SJCRH30 (cell line): ENCODE results near the gene IKZF2. TPM values are rescaled to one million over a fixed set of nuclear protein-coding genes. Genes with fewer than 3 reads are reported as not detected.

Experiments used
- DNase-seq, 2 experiments: peaks; one replicate each; pipeline ENCODE4 v3.0.0-alpha.2; 2015 to 2020
- H3K27ac ChIP-seq: fragments of 250-450 bp; sonication (Bioruptor Pico); 2 replicates; pipeline ENCODE4 v1.5.1; 2020; ENCODE audit warnings: mild to moderate bottlenecking, moderate library complexity
- H3K27me3 ChIP-seq: fragments of 250-450 bp; sonication (Bioruptor Pico); 2 replicates; pipeline ENCODE4 v1.5.1; 2020; ENCODE audit warnings: mild to moderate bottlenecking, moderate library complexity
- H3K36me3 ChIP-seq: fragments of 250-450 bp; sonication (Bioruptor Pico); 2 replicates; pipeline ENCODE4 v1.5.1; 2020; ENCODE audit warnings: mild to moderate bottlenecking, moderate library complexity
- H3K4me1 ChIP-seq: fragments of 250-450 bp; sonication (Bioruptor Pico); 2 replicates; pipeline ENCODE4 v1.5.1; 2020; ENCODE audit warnings: mild to moderate bottlenecking, moderate library complexity
- H3K4me3 ChIP-seq: fragments of 250-450 bp; sonication (Bioruptor Pico); 2 replicates; pipeline ENCODE4 v1.5.1; 2020; ENCODE audit warnings: mild to moderate bottlenecking, moderate library complexity
- H3K9me3 ChIP-seq: fragments of 250-450 bp; sonication (Bioruptor Pico); replicated peaks from 2 replicates; pipeline ENCODE4 v1.5.1; 2020; ENCODE audit warnings: mild to moderate bottlenecking, moderate library complexity
- total RNA-seq: library from RNA; depleted of rRNA; stranded (reverse); fragments of >200 nt; shearing (Covaris generic); gene quantifications from 2 replicates; pipeline ENCODE4 v1.2.3, GENCODE V29; 2014

Gene IKZF2
- total RNA-seq, 1 experiment from 2014 or later: 2.8 TPM

GRCh38 chr2:213091765-213092164, 59.6 kb downstream of the IKZF2 start:
- Histone ChIP-seq H3K27me3 (no peaks in the 10 kb centered on the region), H3K36me3 (no peaks in the 10 kb centered on the region), H3K4me3 (no peak overlapping the region), H3K27ac (no peak overlapping the region), H3K4me1 (no peaks in the 10 kb centered on the region), H3K9me3 (no peaks in the 10 kb centered on the region)
- no peak for DNase-seq

GRCh38 chr2:213090772-213091171, 60.6 kb downstream of the IKZF2 start:
- H3K9me3 ChIP-seq: no peaks in the 10 kb centered on the region
- no peaks in the 10 kb centered on the region for H3K4me1 ChIP-seq
- no peak overlapping the region for H3K4me3 ChIP-seq
- H3K27me3 ChIP-seq: no peaks in the 10 kb centered on the region
- no peak for DNase-seq
- no peaks in the 10 kb centered on the region for H3K36me3 ChIP-seq
- H3K27ac ChIP-seq: no peak overlapping the region

GRCh38 chr2:213089438-213089837, 62.0 kb downstream of the IKZF2 start:
- DNase-seq: no peak
- no peaks in the 10 kb centered on the region for H3K27me3 ChIP-seq
- no peaks in the 10 kb centered on the region for H3K36me3 ChIP-seq
- no peak overlapping the region for H3K4me3 ChIP-seq
- no peak overlapping the region for H3K27ac ChIP-seq
- H3K9me3 ChIP-seq: no peaks in the 10 kb centered on the region
- no peaks in the 10 kb centered on the region for H3K4me1 ChIP-seq

DNA sequence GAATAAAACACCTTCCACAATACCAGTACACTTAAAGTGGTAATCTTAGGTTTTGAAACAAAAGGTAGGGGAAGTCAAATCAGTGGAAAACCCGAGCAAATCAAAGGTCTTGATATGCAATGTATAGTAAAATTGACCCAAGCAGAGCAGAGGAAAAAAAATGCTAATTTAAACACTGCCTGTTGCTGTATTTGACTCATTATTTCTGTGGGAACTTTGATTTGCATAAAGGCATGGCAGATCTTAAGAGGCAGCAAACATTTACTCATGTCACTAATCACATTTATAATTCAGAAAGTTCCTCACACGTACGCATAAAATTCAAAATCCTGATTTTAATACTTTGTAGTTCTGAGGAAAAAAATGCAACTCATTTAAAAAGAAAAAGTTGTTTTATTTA, 64.4 kb downstream of the IKZF2 start:
- H3K4me3 ChIP-seq: no peak overlapping the region
- H3K36me3 ChIP-seq: no peaks in the 10 kb centered on the region
- no peaks in the 10 kb centered on the region for H3K4me1 ChIP-seq
- no peaks in the 10 kb centered on the region for H3K27me3 ChIP-seq
- H3K27ac ChIP-seq: no peak overlapping the region
- no peak for DNase-seq
- no peaks in the 10 kb centered on the region for H3K9me3 ChIP-seq

GRCh38 chr2:213086571-213086970, 64.8 kb downstream of the IKZF2 start:
- Histone ChIP-seq H3K27me3 (no peaks in the 10 kb centered on the region), H3K27ac (no peak overlapping the region), H3K36me3 (no peaks in the 10 kb centered on the region), H3K4me1 (no peaks in the 10 kb centered on the region), H3K9me3 (no peaks in the 10 kb centered on the region), H3K4me3 (no peak overlapping the region)
- DNase-seq: no peak

DNA sequence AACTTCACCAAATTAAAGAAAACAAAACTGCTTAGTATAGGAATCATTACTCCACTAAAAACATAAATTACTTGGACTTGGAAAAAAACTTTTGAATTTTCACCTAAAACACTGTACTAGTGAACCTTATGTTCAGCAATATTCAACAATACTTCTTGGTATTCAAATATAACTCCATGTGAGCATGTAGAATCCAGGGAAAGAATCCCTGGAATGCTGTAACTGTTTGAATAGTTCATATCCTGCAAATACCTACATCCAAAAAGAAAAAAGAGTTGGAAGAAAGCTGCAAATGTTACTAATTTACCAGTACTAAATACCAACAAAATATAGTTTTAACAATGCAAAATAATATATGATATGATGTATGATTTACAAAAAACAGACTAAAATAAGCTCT, 65.4 kb downstream of the IKZF2 start:
- Histone ChIP-seq H3K27me3 (no peaks in the 10 kb centered on the region), H3K27ac (no peak overlapping the region), H3K36me3 (no peaks in the 10 kb centered on the region), H3K4me3 (no peak overlapping the region), H3K9me3 (no peaks in the 10 kb centered on the region), H3K4me1 (no peaks in the 10 kb centered on the region)
- no peak for DNase-seq

- Histone ChIP-seq H3K36me3 (no peaks in the 10 kb centered on the region), H3K4me3 (no peak overlapping the region), H3K27me3 (no peaks in the 10 kb centered on the region), H3K9me3 (no peaks in the 10 kb centered on the region), H3K27ac (no peak overlapping the region), H3K4me1 (no peaks in the 10 kb centered on the region)
- no peak for DNase-seq
These were observed 65.9 kb downstream of the IKZF2 start for GRCh38 chr2:213085538-213085937.

- Histone ChIP-seq H3K4me3 (no peak overlapping the region), H3K27ac (no peak overlapping the region), H3K36me3 (no peaks in the 10 kb centered on the region), H3K9me3 (no peaks in the 10 kb centered on the region), H3K27me3 (no peaks in the 10 kb centered on the region), H3K4me1 (no peaks in the 10 kb centered on the region)
- DNase-seq: no peak
These were observed 67.2 kb downstream of the IKZF2 start for GRCh38 chr2:213084261-213084660.

DNA sequence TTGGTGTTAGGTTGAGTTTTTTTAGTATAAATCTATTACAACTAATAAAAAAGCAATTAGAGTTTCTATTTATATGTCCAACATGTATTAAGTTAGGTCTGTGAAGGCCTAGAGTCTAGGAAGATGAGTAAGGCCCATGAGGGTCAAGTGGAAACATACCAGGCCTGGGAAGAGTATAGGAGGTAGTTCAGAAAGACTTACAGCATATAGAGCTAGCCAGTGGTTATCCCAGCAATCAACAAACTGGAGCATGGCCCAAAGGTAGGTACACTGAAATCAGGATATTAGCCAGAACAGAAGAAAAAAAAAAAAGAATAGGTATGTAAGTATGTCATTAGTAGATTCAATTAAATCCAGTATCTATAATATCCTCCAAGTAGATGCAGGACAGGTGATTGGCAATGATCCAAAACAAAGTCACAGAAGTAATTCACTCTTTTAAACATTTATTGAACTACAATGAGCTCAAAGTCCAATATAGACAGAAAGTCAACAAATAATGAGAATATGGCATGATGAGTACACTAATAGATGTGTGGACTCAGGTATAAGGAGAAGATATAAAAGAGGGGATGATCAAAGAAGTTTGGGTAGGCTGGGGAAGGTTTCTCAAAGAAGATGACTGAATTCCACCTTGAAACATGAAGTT, 70.3 kb downstream of the IKZF2 start:
- no peak for DNase-seq
- Histone ChIP-seq H3K36me3 (no peaks in the 10 kb centered on the region), H3K27me3 (no peaks in the 10 kb centered on the region)

DNA sequence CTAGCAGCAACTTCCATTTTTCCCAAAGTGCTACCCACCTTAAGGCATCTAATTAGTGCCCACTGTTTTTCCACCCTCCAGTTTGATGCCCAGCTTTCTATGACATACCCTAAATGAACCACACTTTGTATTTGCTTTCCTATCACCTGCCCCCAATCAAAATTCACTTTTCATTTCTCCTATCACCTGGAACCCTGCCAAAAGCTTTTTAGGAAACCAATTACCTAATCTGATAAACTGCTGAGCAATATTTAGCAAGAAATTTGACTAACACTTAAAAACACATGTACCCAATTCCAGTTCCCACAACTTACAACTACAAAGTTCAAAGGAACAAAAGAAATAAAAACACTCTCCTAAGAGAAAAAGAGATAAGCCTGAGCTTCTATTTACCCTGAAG, 71.7 kb downstream of the IKZF2 start:
- no peaks in the 10 kb centered on the region for H3K27me3 ChIP-seq
- H3K9me3 ChIP-seq: no peaks in the 10 kb centered on the region
- no peak for DNase-seq
- H3K4me1 ChIP-seq: no peaks in the 10 kb centered on the region
- H3K27ac ChIP-seq: no peak overlapping the region
- H3K36me3 ChIP-seq: no peaks in the 10 kb centered on the region
- H3K4me3 ChIP-seq: no peak overlapping the region

More for the DNA sequence above, 70.3 kb downstream of the IKZF2 start:
- no peaks in the 10 kb centered on the region for H3K9me3 ChIP-seq
- H3K4me3 ChIP-seq: no peak overlapping the region
- no peak overlapping the region for H3K27ac ChIP-seq
- no peaks in the 10 kb centered on the region for H3K4me1 ChIP-seq

- Histone ChIP-seq H3K4me1 (no peaks in the 10 kb centered on the region), H3K36me3 (no peaks in the 10 kb centered on the region), H3K4me3 (no peak overlapping the region), H3K9me3 (no peaks in the 10 kb centered on the region), H3K27me3 (no peaks in the 10 kb centered on the region), H3K27ac (no peak overlapping the region)
- no peak for DNase-seq
These were observed 72.7 kb downstream of the IKZF2 start for GRCh38 chr2:213078686-213079085.

DNA sequence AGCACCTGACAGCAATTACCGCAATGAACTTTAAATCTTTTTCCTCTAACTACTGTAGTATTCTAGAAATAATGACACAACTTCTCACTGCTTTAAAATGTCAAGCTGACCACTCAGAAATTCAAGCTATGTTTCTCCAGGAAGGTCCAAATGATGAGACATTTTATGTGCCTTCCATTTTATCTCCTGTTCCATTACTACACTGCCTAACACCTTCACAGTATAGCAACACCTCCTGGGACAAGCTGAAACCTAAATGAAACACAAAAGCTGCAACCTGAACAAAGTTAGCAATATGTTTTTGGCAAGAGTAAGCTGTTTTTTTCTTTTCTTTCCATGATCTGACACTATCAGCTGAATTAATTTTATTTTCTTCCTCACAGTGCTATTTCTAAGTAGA, 81.9 kb downstream of the IKZF2 start:
- H3K9me3 ChIP-seq: no peaks in the 10 kb centered on the region
- DNase-seq: no peak
- H3K27me3 ChIP-seq: no peaks in the 10 kb centered on the region
- no peaks in the 10 kb centered on the region for H3K4me1 ChIP-seq
- no peak overlapping the region for H3K27ac ChIP-seq
- no peaks in the 10 kb centered on the region for H3K36me3 ChIP-seq
- H3K4me3 ChIP-seq: no peak overlapping the region

- no peak for DNase-seq
- no peaks in the 10 kb centered on the region for H3K4me1 ChIP-seq
- H3K4me3 ChIP-seq: no peak overlapping the region
- no peaks in the 10 kb centered on the region for H3K27me3 ChIP-seq
- H3K9me3 ChIP-seq: no peaks in the 10 kb centered on the region
- no peaks in the 10 kb centered on the region for H3K36me3 ChIP-seq
- H3K27ac ChIP-seq: no peak overlapping the region
These were observed 82.6 kb downstream of the IKZF2 start for GRCh38 chr2:213068676-213069359.

DNA sequence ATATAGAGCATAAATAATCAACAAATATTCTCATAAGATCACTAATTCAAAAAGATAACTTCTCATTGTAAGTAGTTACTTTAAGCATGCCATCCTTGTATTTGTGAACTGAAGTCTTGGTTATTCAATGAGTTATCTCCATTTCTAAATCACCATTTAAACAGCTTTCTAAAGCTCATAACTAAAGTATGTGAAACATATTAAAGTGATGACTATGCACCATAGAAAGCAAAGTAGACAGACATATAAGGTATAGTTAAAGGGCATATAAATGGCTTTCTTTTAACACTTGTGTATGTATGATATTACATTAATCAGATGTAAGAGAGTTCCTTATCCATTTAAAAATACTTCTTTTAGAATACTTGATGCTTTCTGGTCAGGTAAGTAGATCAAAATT, 83.5 kb downstream of the IKZF2 start:
- Histone ChIP-seq H3K4me3 (no peak overlapping the region), H3K4me1 (no peaks in the 10 kb centered on the region), H3K27me3 (no peaks in the 10 kb centered on the region), H3K36me3 (no peaks in the 10 kb centered on the region), H3K27ac (no peak overlapping the region), H3K9me3 (no peaks in the 10 kb centered on the region)
- no peak for DNase-seq

DNA sequence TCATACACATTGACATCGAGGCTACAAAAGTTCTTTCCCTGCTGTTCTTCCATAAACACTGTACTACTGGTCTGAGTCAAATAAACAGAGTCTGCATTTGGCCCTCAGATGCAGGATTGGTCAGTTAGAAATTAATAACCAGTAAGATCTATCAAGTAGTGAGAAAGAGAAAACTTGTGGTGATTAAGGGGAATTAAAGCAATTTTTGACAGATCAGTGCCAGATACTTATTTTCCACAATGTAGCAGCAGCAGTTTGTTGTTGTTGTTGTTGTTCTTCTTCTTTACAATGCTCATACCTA, 85.0 kb downstream of the IKZF2 start:
- Histone ChIP-seq H3K27ac (no peak overlapping the region), H3K4me1 (no peaks in the 10 kb centered on the region), H3K36me3 (no peaks in the 10 kb centered on the region), H3K9me3 (no peaks in the 10 kb centered on the region), H3K4me3 (no peak overlapping the region), H3K27me3 (no peaks in the 10 kb centered on the region)
- DNase-seq: no peak
